ENCODE results near the gene TBL1XR1.

GRCh38 chr3:177199206-177199760, 2.0 kb upstream of the TBL1XR1 start:
- TF ChIP-seq CTCF (IDR thresholded peaks at IDR 0.05) (no peak), POLR2A (IDR thresholded peaks at IDR 0.05) (no peak)
